Tibial artery (tissue), 4 donors: ENCODE data around the gene PCSK9.

ENCODE experiments used
- DNase-seq, 2 donors: peaks; one replicate each; pipeline ENCODE4 v3.0.0-alpha.2; 2019
- H3K27ac ChIP-seq, 2 donors: fragments of 200-600 bp; sonication (generic) in 1 of 2; 1 replicate in 1 of 2; 2 replicates in 1 of 2; pipeline ENCODE4 v1.5.1; 2018 to 2019; ENCODE audit warnings: mild to moderate bottlenecking in 1 of 2
- H3K27me3 ChIP-seq, 2 donors: fragments of 200-600 bp; sonication (generic) in 1 of 2; one replicate each; pipeline versions ENCODE4 v1.5.1 to v1.6.0; 2016 to 2019
- H3K36me3 ChIP-seq, 3 donors: fragments of 200-600 bp; sonication (generic) in 2 of 3; one replicate each; pipeline ENCODE4 v1.5.1; 2016 to 2019; ENCODE audit warnings: mild to moderate bottlenecking in 2 of 3
- H3K4me1 ChIP-seq, 4 donors: fragments of 200-600 bp; sonication (generic) in 2 of 4; 1 replicate in 3 of 4; 2 replicates in 1 of 4; pipeline ENCODE4 v1.5.1; 2016 to 2019
- H3K4me3 ChIP-seq, 2 donors: fragments of 200-600 bp; sonication (generic) in 1 of 2; 1 replicate in 1 of 2; 2 replicates in 1 of 2; pipeline ENCODE4 v1.5.1; 2018 to 2019; ENCODE audit warnings: mild to moderate bottlenecking in 2 of 2
- H3K9me3 ChIP-seq, 3 donors: fragments of 200-600 bp; sonication (generic) in 1 of 3; one replicate each; pipeline ENCODE4 v1.5.1; 2016 to 2019
- CTCF ChIP-seq, 2 experiments: fragments of 200-600 bp in 1 of 2; fragments of 450-650 bp in 1 of 2; IDR thresholded peaks; one replicate each; pipeline ENCODE4 v1.5.1; 2017 to 2019; ENCODE audit warnings: antibody characterized with exemption in 2 of 2, mild to moderate bottlenecking in 1 of 2, moderate library complexity in 1 of 2
- intact Hi-C: fragments of 100-400 bp; cut with DNase I; formaldehyde crosslinking; loops from one replicate; pipeline ENCODE4 v1.15.0; 2023; ENCODE audit warnings: low total_unique reads

PCSK9 gene

DNA sequence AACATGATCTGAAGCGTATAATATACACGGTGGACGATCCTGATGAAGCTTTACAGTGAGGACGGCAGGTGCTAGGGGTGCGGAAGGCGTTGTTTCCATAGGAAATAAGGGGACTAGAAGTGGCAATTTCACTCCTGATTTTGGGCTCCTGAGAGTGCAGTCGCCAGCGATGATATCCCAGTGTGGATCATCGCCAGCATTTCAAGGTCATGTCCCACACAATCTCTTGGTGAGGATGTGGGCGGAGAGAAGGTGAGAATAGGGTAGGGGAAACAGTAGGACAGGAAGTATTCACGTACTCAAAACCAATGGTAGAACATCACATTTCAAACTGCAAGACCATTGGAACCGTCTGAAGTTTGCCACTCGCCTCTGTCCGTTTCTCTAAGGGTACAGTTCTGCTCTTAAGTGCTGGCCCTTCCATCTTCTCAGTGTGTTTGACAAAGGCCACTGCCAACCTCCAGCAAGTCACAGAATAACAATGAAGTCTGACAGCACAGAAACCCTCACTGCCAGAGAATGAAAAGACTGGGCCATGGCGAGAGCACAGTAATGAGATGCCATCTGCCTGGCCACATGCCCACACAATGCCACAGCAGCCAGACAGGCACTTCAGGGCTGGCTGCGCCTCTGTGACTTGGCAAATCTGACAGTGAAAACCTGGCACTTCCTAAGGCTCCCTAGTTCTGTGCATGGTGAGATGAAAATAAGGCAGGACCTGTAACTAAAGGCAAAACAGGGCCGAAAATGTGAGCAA is 27.9 kb downstream of the PCSK9 start:
- intact Hi-C loops, result no loop called here
- Histone ChIP-seq H3K4me3 (no peak overlapping the region), H3K4me1 (peaks cover 6 to 31% (median 17%) of the 10 kb centered on the region in 4 donors), H3K27ac (no peak overlapping the region), H3K27me3 (no peaks in the 10 kb centered on the region), H3K9me3 (no peaks in the 10 kb centered on the region), H3K36me3 (peaks cover 51 to 62% (median 58%) of the 10 kb centered on the region in 3 donors)
- no peak for TF ChIP-seq CTCF (IDR thresholded peaks at IDR 0.05)
- peak in 1 of 2 donors; percentile 48 for DNase-seq

GRCh38 chr1:55067914-55068313 is 28.6 kb downstream of the PCSK9 start:
- TF ChIP-seq CTCF (IDR thresholded peaks at IDR 0.05), result no peak
- intact Hi-C loops, result no loop called here
- Histone ChIP-seq H3K4me1 (peaks cover 6 to 26% (median 14%) of the 10 kb centered on the region in 4 donors), H3K27me3 (no peaks in the 10 kb centered on the region), H3K9me3 (no peaks in the 10 kb centered on the region), H3K36me3 (peaks cover 59 to 69% (median 66%) of the 10 kb centered on the region in 3 donors), H3K4me3 (no peak overlapping the region), H3K27ac (no peak overlapping the region)
- no peak for DNase-seq

DNA sequence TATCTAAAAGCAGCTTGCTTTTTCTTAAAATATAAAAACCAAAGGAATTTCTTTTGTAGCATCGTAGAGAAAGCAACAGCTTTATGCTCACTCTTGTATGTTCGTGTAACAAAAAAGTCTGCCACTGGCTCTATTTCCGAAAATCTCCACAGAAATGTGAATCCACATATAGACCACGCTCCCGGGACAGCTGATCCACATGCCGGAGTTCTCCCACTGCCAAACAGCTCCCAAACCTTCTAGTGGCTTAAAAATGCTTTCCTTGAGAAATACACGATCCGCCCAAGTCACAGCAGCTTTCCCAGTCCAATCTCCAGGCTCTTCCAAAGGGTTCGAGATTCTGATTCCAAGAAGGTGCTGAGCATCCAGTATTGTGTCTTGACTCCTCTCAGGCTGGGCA is 29.3 kb downstream of the PCSK9 start:
- intact Hi-C loops, result no loop called here
- Histone ChIP-seq H3K36me3 (peaks cover 66 to 76% (median 73%) of the 10 kb centered on the region in 3 donors), H3K27me3 (no peaks in the 10 kb centered on the region), H3K4me1 (peaks cover 6 to 21% (median 14%) of the 10 kb centered on the region in 4 donors), H3K27ac (no peak overlapping the region), H3K4me3 (no peak overlapping the region), H3K9me3 (no peaks in the 10 kb centered on the region)
- no peak for TF ChIP-seq CTCF (IDR thresholded peaks at IDR 0.05)
- DNase-seq, result no peak

DNA sequence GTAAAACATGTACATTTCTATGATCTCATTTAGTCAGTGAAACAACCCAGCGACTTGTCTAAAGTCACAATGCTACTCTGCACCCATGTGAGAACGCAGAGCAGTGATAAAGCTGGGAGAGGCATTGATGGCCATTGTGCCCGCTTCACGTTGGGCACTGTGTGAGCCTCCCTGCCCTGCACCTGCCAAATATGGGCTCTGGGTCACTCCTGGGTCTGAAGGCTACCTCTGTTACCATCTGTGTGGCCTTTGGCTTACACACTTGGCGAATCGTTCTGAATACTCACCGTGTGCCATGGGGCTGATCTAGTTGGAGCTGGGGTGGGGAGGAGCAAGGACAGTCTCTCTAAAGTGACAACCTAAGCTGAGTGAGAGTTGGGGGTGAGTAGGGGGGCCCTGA is 29.9 kb downstream of the PCSK9 start:
- no peak overlapping the region for H3K4me3 ChIP-seq
- H3K27ac ChIP-seq, result no peak overlapping the region
- H3K9me3 ChIP-seq, result no peaks in the 10 kb centered on the region
- H3K36me3 ChIP-seq, result peaks cover 71 to 82% (median 79%) of the 10 kb centered on the region in 3 donors
- H3K27me3 ChIP-seq, result no peaks in the 10 kb centered on the region
- TF ChIP-seq CTCF (IDR thresholded peaks at IDR 0.05), result no peak
- no peak for DNase-seq
- intact Hi-C loops, result no loop called here
- H3K4me1 ChIP-seq, result peaks cover 6 to 18% (median 12%) of the 10 kb centered on the region in 4 donors

DNA sequence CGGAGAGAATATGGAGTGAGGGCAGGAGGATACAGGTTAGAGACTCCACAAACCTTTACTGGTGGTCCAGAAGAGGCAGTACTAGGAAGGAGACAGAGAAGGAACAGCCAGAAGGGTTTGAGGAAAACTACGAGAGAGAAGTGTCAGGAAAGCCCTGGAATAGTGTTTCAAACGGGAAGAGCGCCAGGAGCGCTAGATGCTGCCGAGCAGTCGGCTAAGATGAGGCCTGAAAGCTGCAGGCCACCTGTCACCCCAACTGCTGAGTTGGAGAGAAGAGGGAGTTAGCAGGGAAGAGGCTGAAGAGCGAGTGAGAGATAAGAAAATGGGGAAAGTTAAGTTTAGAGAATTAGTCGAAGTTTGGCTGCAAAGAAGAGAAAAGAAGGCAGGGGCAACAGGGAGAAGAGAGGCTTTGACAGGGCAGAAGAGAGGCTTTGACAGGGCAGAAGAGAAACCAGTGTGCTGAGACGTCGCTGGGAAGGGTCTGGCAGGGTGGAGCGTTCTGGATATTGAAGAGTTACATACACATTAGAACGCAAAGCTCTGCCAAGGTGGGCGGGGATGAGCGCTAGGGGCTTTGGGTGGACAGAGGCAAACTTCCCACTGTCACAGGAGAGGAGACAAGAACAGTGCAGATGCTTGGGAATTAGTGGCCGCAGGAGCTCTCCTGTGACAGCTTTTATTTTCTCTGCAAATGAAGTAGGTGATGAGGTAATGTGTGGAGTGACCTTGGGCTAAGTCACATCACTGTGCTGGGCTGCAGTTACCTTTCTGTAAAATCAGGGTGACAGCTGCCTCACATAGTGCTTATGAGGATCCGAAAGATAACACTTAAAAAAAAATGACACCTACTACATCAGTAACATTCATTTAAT is 31.2 kb downstream of the PCSK9 start:
- Histone ChIP-seq H3K36me3 (peaks cover 81 to 94% (median 92%) of the 10 kb centered on the region in 3 donors), H3K27me3 (no peaks in the 10 kb centered on the region), H3K4me3 (no peak overlapping the region), H3K9me3 (no peaks in the 10 kb centered on the region), H3K27ac (no peak overlapping the region), H3K4me1 (peaks cover 0 to 6% (median 3%) of the 10 kb centered on the region in 4 donors)
- no peak for TF ChIP-seq CTCF (IDR thresholded peaks at IDR 0.05)
- intact Hi-C loops, result no loop called here
- DNase-seq, result peak in 1 of 2 donors; percentile 45
